ENCODE results near the gene LRP4. TPM values are rescaled to one million over a fixed set of nuclear protein-coding genes. Genes with fewer than 3 reads are reported as not detected.

Gene LRP4
- total RNA-seq, 1 donor from 2014 or later, result 0.77 TPM

DNA sequence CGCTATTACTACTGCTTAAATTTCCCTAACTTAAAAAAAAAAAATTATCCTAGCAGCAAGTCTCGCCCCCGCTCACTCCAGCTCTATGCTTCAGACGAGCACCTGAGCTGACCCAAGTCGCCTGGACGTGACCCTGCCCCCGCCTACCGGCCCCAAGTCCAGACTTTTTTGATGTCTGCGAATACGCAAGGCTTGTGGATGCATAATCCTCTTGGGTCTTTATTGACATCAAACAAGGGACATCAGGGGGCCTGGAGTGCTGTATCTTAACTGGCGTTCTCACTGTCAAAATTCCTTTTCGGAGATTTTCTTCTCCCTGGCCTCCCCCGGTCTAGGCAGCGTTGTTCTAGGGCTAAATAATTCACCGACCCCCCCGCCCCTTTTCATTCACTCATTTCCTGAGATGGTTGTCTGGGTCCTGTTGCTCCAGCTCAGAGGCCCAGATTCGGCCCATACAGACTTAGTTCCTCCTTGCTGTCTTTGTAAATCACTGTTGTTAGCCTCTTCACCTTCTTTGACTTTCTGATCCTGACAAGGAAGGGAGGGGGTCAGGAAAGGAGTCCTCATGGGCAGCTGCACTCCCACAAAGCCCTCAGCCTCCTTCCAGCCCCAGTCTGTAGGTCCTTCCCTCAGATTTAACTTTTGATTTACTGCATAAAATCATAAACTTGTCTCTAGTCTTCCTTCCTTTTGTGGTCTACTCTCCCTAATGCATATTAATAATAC lies 601 bp upstream of the LRP4 start:
- no peak for DNase-seq (ENCODE audit: low read depth in 2 of 2)

DNA sequence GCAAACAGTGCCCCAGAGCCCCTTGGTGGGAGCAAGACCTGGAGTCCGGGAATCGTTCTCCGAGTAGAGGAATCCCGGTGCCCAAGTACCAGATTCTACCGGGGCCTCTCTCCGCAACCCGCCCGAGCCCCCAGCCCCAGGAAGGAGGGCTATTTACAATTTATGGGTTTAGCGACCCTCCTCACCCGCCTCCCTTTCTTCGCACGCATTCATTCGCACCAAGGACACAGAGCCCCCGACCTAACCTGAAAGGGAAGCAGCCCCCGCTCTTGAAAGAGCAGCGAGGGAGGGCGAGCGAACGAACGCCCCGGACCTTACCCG lies 628 bp downstream of the LRP4 start:
- DNase-seq (ENCODE audit: low read depth in 2 of 2), result no peak

- no peak for DNase-seq (ENCODE audit: low read depth in 2 of 2)
Measured at GRCh38 chr11:46917109-46917761, 1.1 kb downstream of the LRP4 start.

GRCh38 chr11:46916286-46917108 lies 1.9 kb downstream of the LRP4 start:
- peak in 1 of 2 donors; percentile 64 for DNase-seq (ENCODE audit: low read depth in 2 of 2)

DNA sequence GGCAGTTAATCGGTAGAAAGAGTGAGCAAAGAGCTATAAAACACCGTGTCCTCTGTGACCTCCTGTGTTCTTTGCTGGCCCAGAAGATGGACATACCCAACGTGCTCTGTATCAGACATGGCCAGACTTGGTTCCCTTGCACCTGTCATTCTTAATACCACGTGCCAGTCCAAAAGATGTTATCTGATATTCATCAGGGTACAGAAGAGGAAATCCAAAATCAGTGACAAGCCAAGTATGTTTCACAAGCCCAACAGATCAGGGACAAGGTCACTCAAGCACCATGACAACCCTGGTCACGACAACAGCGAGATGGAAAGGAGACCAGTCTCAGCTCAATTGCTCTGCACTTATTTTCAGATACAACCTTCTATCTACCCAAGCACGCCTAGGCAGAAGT lies 3.4 kb downstream of the LRP4 start:
- DNase-seq (ENCODE audit: low read depth in 2 of 2), result no peak

GRCh38 chr11:46914363-46914762 lies 4.0 kb downstream of the LRP4 start:
- no peak for DNase-seq (ENCODE audit: low read depth in 2 of 2)

- no peak for DNase-seq (ENCODE audit: low read depth in 2 of 2)
Measured at GRCh38 chr11:46913484-46913883, 4.9 kb downstream of the LRP4 start.

GRCh38 chr11:46912526-46913150 lies 5.7 kb downstream of the LRP4 start:
- no peak for DNase-seq (ENCODE audit: low read depth in 2 of 2)

- no peak for DNase-seq (ENCODE audit: low read depth in 2 of 2)
Measured at GRCh38 chr11:46907606-46908005, 10.7 kb downstream of the LRP4 start.

DNA sequence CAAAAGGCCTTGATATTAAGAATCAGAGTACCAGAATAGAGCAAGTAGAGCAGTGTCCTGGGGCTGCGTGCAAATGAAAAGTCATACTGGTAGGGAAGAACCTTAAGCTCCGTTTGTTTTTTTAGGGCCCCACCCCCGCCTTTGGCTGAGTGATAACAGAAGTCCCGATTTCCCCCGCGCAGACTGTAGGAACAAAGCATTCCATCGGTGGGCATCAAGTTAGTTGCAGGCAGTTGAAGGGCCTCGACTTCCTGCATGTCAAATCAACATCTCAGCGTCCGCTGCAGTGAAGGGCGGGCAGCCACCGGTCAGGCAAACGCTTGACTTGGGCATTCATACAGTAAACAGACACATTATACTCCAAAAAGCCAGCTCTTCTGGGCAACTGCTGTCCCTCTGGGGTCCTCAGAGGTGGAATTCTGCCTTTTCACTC lies 11.7 kb downstream of the LRP4 start:
- peak in 1 of 2 donors; percentile 56 for DNase-seq (ENCODE audit: low read depth in 2 of 2)

DNA sequence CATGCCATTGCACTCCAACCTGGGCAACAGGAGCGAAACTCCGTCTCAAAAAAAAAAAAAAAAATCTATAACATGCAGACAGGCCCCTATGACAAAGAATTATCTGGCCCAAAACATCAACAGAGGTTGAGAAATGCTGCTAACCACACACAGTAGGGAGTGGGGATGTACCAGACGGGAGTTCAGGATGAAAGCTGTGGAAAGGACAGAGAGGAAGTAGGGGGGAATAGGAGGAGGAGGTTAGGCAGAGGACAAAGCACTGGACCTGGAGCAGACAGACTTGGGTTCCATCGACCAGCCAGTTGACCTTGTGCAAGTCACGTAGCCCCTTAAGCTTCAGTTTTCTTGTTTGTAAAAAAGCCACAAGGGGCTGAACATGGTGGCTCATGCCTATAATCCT lies 12.5 kb downstream of the LRP4 start:
- DNase-seq (ENCODE audit: low read depth in 2 of 2), result no peak

DNA sequence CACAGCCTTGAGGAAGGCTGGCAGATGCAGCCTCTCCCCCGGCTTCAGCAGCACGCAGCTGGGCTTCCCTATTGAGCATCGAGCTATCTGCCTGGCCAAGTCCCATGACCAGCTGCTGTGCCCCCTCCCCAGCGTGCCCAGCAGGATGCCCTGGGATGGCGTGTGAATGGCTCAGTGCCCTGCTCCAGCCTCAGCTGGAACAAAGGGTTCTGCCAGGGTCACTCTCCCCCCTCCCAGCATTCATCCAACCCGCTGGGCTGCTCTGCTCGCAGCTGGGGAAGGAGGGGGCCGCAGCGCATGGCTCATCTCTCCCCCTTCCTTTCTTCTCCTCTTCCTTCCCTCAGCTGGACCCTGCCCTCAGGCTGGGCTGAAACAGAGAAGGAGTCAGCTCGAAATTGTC lies 14.5 kb downstream of the LRP4 start:
- DNase-seq (ENCODE audit: low read depth in 2 of 2), result no peak

- no peak for DNase-seq (ENCODE audit: low read depth in 2 of 2)
Measured at GRCh38 chr11:46902694-46903093, 15.7 kb downstream of the LRP4 start.

- DNase-seq (ENCODE audit: low read depth in 2 of 2), result no peak
Measured at GRCh38 chr11:46901156-46901555, 17.2 kb downstream of the LRP4 start.

DNA sequence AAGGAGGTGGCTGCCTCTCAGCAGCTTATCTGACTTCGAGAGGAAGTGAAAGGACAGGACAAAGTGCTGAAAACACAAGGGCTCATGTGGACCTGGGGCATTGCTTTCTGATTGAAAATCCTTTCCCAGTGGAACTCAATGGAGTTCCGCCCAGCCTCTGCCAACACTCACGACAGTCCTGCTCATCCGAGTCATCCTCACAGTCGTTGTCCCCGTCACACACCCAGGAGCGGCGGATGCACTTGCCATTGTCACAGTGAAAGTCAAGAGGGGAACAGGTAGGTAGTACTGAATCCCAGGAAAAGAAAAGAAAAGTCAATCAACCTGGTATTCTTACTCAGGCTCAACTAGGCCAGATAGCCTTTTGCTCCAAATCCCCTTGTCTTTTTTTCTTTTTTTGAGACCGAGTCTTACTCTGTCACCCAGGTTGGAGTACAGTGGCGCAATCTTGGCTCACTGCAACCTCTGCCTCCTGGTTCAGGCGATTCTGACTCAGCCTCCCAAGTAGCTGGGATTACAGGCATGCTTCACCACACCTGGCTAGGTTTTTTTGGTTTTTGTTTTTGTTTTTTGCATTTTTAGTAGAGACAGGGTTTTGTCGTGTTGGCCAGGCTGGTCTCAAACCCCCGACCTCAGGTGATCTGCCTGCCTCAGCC lies 18.1 kb downstream of the LRP4 start:
- DNase-seq (ENCODE audit: low read depth in 2 of 2), result no peak

DNA sequence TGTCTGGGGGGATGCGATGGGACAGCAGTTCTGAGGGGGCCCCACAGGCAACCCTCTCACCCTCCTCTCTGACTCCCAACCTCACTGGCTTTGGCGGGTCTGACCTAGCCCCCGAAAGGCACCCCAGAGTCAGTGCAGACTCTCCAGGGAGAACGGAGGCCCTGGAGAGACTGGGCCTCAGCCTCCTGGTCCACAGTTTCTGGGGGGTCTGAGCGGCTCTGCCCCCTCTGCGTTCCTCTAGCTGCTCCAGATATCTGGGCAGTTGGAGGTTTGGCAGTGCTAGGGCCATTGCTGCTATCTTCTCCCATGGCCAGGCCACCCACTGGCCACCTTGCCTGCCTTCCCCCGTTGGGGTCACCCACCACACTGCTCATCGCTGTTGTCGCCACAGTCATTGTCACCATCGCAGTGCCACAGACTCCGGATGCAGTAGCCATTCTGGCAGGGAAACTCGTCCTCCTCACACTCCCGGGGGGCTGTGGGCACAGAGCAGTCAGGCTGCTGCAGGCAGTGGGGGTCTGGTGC lies 18.8 kb downstream of the LRP4 start:
- DNase-seq (ENCODE audit: low read depth in 2 of 2), result no peak

DNA sequence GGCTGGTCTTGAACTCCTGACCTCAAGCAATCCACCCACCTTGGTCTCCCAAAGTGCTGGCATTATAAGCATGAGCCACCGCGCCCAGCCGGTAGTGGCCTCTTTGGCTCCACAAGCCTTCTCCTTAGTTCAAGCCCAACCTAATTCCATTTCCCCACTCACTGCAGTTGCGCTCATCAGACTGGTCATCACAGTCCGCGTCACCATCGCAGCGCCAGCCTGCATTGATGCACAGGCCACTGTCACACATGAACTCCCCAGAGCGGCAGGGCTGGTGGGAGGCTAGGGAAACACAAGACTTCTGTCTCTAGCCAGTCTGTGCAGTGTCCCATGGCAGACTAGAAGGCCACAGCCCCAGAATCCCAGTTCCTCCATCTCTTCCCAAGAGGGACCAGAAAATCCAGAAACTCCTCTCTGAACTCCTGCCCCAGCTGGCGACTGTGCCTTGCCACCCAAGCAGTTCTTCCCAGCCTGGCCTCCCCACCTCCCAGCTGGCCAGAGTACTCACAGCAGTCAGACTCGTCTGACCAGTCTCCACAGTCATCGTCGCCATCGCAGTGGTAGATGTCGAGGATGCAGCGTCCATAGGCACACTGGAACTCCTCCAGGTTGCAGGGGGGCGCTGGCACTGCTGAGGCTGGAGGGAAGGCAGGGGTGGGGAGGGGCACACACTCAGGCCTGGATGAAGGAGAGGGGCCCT lies 19.8 kb downstream of the LRP4 start:
- no peak for DNase-seq (ENCODE audit: low read depth in 2 of 2)

DNA sequence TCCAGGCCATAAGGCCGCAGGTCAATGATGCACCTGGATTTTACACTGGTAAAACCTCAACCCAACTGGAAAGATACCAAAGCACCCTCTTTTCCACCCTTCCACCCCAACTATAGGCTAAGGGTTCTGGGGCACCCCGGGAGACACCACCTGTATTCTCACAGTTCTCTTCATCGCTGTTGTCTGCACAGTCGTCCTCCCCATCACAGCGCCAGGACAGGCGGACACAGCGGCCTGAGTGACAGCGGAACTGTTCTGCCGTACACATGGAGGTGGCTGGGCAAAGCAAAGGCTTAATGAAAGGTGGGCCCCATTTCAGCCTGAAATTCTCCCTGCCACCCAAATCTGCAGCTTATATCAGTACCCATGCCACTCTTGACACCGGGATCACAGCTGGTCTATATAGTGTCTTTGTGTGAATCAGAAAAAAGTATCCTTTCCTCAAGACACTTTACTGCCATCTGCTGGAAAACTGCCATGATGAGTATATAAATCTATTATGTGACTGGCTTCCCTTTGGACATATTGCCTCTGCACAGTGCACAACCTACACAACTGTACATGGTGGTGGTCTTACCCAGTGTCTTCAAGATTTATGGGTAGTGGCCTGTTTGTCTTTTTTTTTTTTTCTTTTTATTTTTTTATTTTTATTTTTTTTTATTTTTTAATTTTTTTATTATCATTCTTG lies 21.5 kb downstream of the LRP4 start:
- DNase-seq (ENCODE audit: low read depth in 2 of 2), result peak in 1 of 2 donors; percentile 54

DNA sequence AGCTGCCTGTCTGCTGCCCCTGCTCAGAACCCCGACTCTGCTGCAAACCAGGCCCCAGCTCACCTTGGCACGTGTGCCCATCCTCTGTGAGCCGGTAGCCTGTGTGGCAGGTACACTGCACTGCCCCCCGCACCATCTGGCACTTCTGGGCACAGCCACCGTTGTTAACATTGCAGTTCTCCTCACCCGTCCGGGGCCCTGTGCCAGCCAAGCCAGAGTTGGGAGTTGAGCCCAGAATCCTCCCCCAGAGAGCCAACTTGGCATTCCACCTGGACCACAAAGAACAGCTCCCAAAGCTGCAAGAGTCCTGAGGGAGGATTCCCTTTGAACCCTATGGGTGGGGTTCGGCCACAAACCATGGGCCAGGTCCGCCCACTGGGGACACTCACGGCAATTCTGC lies 22.5 kb downstream of the LRP4 start:
- no peak for DNase-seq (ENCODE audit: low read depth in 2 of 2)

- DNase-seq (ENCODE audit: low read depth in 2 of 2), result no peak
Measured at GRCh38 chr11:46894961-46895360, 23.4 kb downstream of the LRP4 start.

Measured in dermis microvascular lymphatic vessel endothelial cell (primary cell).